Ishikawa (cell line): ENCODE results near the gene PCID2.

Experiments used
- CEBPB ChIP-seq: IDR thresholded peaks from 2 replicates; pipeline ENCODE4 v1.6.1; 2012
- CREB1 ChIP-seq: IDR thresholded peaks from 2 replicates; pipeline ENCODE4 v1.6.1; 2012; ENCODE audit warnings: low read depth
- EGR1 ChIP-seq: IDR thresholded peaks from 2 replicates; pipeline ENCODE4 v1.6.1; 2012
- EP300 ChIP-seq: IDR thresholded peaks from 2 replicates; pipeline ENCODE4 v1.6.1; 2012; ENCODE audit warnings: borderline replicate concordance
- FOXM1 ChIP-seq: IDR thresholded peaks from 2 replicates; pipeline ENCODE4 v1.6.1; 2012; ENCODE audit warnings: low read depth, borderline replicate concordance
- MAX ChIP-seq: IDR thresholded peaks from 2 replicates; pipeline ENCODE4 v1.6.1; 2012
- NFIC ChIP-seq: IDR thresholded peaks from 2 replicates; pipeline ENCODE4 v1.6.1; 2012
- RAD21 ChIP-seq: IDR thresholded peaks from 2 replicates; pipeline ENCODE4 v1.6.1; 2012; ENCODE audit warnings: low read depth
- TAF1 ChIP-seq: IDR thresholded peaks from 2 replicates; pipeline ENCODE4 v1.6.1; 2012; ENCODE audit warnings: low read depth, mild to moderate bottlenecking
- TCF12 ChIP-seq: IDR thresholded peaks from 2 replicates; pipeline ENCODE4 v1.6.1; 2012; ENCODE audit warnings: low read depth
- TEAD4 ChIP-seq: IDR thresholded peaks from 2 replicates; pipeline ENCODE4 v1.6.1; 2012
- YY1 ChIP-seq: IDR thresholded peaks from 2 replicates; pipeline ENCODE4 v1.6.1; 2012; ENCODE audit warnings: low read depth
- ZBTB7A ChIP-seq: IDR thresholded peaks from 2 replicates; pipeline ENCODE4 v1.6.1; 2012; ENCODE audit warnings: low read depth
- TF ChIP-seq, protein P1 (sequence below): IDR thresholded peaks from 2 replicates; pipeline ENCODE4 v1.6.1; 2012; ENCODE audit warnings: low read depth, mild to moderate bottlenecking
- TF ChIP-seq, protein P2 (sequence below): IDR thresholded peaks from 2 replicates; pipeline ENCODE4 v1.6.1; 2012

The PCID2 gene

DNA sequence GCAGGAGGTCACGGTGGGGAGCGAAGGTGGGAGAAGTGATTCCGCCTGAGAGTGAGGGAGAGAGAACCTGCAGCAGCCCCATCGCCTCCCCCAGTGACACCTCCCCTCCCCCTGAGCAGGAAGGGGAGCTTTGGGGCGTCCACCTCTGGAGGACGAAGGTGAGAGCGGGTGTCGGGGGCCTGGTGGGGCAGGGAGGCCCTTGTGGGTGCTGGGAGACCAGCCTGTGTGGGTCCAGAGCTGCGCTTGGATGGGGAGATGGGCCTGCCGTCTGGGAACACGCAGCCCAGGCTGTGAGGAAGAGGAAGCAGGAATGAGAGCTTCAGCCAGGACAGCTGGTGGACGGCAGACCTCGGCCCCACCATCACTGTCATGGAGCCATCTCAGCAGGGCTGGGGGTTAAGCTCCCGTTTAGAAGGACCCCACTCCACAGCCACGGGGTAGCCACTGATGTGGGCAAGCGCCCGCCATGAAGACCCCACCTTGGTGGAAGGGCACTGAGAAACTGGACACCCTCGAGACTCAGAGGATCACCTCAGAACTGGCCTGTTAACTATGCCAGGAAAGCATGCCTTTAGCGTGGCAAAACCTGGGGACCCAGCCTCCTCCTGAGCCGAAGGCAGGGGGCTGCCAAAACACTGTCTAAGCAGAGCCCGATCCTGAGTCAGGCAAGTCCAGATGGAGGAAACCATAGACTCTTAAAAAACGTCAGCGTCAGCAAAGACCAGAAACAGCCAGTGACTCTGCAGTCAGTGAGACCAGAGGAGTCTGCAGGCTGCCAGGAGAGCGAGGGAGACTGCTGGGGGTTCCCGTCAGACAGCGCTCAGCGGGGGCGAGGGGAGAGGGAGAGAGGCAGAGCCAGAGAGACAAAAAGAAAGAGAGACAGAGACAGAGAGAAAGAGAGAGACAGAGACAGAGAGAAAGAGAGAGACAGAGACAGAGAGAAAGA lies 56.5 kb downstream of the PCID2 start:
- TF ChIP-seq FOXM1 (no peak), TCF12 (no peak), NFIC (no peak), TEAD4 (no peak), TAF1 (no peak), CREB1 (no peak), CEBPB (no peak), EP300 (no peak), EGR1 (no peak), MAX (no peak), ZBTB7A (no peak), RAD21 (no peak), YY1 (no peak)
- TF ChIP-seq, protein P1, sequence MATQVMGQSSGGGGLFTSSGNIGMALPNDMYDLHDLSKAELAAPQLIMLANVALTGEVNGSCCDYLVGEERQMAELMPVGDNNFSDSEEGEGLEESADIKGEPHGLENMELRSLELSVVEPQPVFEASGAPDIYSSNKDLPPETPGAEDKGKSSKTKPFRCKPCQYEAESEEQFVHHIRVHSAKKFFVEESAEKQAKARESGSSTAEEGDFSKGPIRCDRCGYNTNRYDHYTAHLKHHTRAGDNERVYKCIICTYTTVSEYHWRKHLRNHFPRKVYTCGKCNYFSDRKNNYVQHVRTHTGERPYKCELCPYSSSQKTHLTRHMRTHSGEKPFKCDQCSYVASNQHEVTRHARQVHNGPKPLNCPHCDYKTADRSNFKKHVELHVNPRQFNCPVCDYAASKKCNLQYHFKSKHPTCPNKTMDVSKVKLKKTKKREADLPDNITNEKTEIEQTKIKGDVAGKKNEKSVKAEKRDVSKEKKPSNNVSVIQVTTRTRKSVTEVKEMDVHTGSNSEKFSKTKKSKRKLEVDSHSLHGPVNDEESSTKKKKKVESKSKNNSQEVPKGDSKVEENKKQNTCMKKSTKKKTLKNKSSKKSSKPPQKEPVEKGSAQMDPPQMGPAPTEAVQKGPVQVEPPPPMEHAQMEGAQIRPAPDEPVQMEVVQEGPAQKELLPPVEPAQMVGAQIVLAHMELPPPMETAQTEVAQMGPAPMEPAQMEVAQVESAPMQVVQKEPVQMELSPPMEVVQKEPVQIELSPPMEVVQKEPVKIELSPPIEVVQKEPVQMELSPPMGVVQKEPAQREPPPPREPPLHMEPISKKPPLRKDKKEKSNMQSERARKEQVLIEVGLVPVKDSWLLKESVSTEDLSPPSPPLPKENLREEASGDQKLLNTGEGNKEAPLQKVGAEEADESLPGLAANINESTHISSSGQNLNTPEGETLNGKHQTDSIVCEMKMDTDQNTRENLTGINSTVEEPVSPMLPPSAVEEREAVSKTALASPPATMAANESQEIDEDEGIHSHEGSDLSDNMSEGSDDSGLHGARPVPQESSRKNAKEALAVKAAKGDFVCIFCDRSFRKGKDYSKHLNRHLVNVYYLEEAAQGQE = no peak
- TF ChIP-seq, protein P2, sequence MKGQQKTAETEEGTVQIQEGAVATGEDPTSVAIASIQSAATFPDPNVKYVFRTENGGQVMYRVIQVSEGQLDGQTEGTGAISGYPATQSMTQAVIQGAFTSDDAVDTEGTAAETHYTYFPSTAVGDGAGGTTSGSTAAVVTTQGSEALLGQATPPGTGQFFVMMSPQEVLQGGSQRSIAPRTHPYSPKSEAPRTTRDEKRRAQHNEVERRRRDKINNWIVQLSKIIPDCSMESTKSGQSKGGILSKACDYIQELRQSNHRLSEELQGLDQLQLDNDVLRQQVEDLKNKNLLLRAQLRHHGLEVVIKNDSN = no peak

GRCh38 chr13:113150550-113151365 lies 57.7 kb downstream of the PCID2 start:
- TF ChIP-seq, protein P1 = no peak
- TF ChIP-seq TEAD4 (no peak), NFIC (no peak), MAX (no peak), CEBPB (no peak), ZBTB7A (no peak), RAD21 (no peak), FOXM1 (no peak), EP300 (no peak), TAF1 (no peak), YY1 (no peak), TCF12 (no peak), EGR1 (no peak), CREB1 (no peak)
- TF ChIP-seq, protein P2 = no peak

DNA sequence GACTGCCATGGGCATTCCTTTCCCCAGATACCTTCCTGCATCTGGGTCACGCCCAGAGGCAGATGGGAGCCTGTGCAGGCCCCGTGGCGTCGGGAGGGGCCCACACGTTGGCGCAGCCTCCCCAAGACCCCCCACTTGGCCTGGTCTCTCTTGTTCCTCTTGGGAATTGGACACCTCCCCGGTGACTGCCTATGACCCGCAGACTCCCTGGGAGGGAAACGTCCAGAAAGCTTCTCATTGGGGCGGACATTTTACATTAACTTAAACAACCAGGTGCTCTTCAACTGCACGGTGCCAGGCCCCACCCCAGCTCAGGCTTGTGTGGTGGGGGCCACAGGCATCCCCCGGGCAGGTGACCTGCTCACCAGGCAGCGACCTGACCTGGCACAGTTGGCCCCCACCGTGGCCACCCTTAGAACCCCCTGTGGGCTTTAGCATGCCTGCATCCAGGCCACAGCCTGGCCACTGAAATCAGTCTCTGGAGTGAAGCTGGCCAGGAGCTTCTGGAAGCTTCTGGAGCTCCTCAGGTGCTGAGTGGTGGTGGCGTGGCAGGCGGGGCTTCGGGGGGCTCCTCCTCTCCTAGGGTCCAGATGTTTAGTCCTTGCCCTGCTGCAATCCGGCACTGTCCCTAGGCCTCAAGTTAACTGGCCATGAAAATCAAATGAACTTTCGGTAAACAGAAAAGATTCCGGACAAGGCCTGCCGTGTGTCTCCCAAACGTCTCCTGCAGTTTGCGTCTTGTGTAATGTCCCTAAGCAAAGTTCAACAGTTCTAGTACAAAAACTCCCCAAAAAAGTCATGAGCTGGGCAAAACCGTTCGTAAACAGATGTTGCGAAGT lies 58.5 kb downstream of the PCID2 start:
- no peak for TF ChIP-seq NFIC
- no peak for TF ChIP-seq RAD21
- no peak for TF ChIP-seq CEBPB
- TF ChIP-seq TAF1 = no peak

- no peak for TF ChIP-seq NFIC
- no peak for TF ChIP-seq YY1
- TF ChIP-seq, protein P1 = no peak
- TF ChIP-seq EP300 = no peak
- TF ChIP-seq MAX = no peak
- TF ChIP-seq TAF1 = no peak
- no peak for TF ChIP-seq ZBTB7A
- no peak for TF ChIP-seq FOXM1
- no peak for TF ChIP-seq TCF12
- TF ChIP-seq, protein P2 = no peak
- no peak for TF ChIP-seq EGR1
Observed at GRCh38 chr13:113148940-113149503, 59.4 kb downstream of the PCID2 start.
